ENCODE data around the gene OR2M3. TPM values are rescaled to one million over a fixed set of nuclear protein-coding genes. Genes with fewer than 3 reads are reported as not detected.
"Not testable (repeated sequence)": the region's sequence is repeated elsewhere in the genome, so short reads cannot be mapped to it uniquely, and the experiment has no call there.

OR2M3 gene, protein sequence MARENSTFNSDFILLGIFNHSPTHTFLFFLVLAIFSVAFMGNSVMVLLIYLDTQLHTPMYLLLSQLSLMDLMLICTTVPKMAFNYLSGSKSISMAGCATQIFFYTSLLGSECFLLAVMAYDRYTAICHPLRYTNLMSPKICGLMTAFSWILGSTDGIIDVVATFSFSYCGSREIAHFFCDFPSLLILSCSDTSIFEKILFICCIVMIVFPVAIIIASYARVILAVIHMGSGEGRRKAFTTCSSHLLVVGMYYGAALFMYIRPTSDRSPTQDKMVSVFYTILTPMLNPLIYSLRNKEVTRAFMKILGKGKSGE
- not detected in 2 replicates for total RNA-seq (2014; rRNA removed; shearing (Covaris generic))

GRCh38 chr1:248196965-248197364 is at the start of gene OR2M3:
Gene OR2M3 (plus strand): TSS chr1:248197265. CDS start chr1:248203068, 5,803 bp downstream.
- no peak for DNase-seq (ENCODE audit: low read depth)

GRCh38 chr1:248152056-248152827 is 44.8 kb upstream of the OR2M3 start:
- no peak for DNase-seq (ENCODE audit: low read depth)

GRCh38 chr1:248155927-248156326 is 41.1 kb upstream of the OR2M3 start:
- DNase-seq (ENCODE audit: low read depth), result no peak

- DNase-seq (ENCODE audit: low read depth), result no peak
These were observed 38.3 kb upstream of the OR2M3 start for GRCh38 chr1:248158758-248159157.

DNA sequence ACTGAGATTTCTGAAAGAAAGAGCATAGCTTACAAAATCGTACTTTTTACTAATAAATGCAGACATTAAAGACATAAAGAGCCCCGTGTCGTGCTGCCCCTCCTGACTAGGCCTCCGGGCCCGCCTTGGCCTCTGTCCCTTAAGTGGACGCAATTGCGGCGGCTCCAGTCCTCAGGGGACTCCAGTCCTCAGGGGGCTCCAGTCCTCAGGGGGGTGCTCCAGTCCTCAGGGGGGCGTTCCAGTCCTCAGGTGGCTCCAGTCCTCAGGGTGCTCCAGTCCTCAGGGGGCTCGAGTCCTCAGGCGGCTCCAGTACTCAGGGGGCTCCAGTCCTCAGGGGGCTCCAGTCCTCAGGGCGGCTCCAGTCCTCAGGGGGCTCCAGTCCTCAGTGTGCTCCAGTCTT is 33.0 kb upstream of the OR2M3 start:
- no peak for DNase-seq (ENCODE audit: low read depth)

DNA sequence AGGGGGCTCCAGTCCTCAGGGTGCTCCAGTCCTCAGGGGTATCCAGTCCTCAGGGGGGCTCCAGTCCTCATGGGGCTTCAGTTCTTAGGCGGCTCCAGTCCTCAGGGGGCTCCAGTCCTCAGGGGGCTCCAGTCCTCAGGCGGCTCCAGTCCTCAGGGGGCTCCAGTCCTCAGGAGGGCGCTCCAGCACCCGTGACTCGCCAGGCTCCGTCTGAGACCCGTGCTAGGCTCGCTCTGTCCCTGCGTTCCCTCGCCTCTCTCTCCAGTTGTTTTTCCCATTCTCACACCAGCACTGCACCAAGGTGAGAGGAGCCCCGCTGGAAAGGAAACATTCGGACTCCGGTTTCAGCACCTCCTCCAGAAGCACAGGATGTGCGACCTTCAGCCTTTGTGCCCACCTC is 31.9 kb upstream of the OR2M3 start:
- DNase-seq (ENCODE audit: low read depth), result peak; percentile 52

- DNase-seq (ENCODE audit: low read depth), result no peak
These were observed 22.5 kb upstream of the OR2M3 start, which contains the start of gene OR2M2 for GRCh38 chr1:248174521-248174920. Gene OR2M2 (plus strand): TSS chr1:248174821. CDS start chr1:248179986, 5,165 bp downstream.

GRCh38 chr1:248183996-248184395 is 13.1 kb upstream of the OR2M3 start:
- no peak for DNase-seq (ENCODE audit: low read depth)

DNA sequence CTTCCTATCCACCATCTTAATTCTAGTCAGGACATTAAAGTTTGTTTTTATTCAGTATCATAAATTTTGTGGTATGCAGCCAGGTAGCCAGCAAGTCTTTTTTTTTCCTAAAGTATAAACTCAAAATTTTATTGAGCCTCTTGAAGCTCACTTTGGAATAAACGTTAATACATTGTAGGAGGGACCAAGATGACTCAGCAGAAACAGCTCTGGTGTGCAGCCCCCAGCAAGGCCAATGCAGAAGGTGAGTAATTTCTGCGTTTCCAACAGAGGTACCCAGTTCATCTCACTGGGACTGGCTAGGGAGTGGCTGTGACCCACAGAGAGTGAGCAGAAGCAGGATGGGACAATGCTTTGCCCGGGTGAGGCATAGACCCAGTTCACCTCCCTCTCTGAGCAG is 9.7 kb upstream of the OR2M3 start:
- no peak for DNase-seq (ENCODE audit: low read depth)

DNA sequence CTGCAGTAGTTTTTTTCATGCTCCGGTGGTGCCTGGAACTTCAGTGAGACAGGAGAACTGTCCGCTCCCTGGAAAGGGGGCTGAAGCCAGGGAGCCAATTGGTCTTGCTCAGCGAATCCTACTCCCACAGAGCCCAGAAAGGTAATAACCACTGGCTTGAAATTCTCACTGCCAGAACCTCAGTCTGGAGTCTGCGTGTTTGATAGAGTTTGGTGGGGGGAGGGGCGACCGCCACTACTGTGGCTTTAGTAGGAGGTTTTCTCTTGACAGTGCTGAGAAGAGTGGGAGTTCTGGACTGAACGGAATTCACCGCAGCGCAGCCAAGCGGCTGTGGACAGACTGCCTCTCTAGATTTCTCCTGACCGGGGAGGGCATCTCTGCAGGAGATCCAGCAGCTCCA is 8.0 kb upstream of the OR2M3 start:
- DNase-seq (ENCODE audit: low read depth), result peak; percentile 35

GRCh38 chr1:248194117-248194516 is 2.9 kb upstream of the OR2M3 start:
- DNase-seq (ENCODE audit: low read depth), result no peak

DNA sequence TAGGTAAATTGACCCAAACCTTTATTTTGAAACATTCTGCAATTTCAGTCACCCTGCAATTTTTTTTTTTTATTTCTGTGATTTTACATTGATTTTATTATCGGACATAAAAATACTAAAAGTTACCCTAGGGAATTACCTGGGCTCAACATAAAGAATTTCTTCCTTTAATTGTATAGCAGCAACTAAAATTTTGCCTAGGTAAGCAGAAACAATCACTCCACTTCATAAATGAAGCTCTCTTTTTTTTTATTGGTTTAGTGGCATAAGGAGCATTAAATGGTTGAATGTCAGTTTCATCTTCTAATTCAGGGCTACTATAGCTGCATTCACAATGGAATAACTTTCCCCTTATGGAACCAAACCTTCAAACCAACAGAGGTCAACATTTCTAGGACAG is 18.8 kb downstream of the OR2M3 start:
- no peak for DNase-seq (ENCODE audit: low read depth)

DNA sequence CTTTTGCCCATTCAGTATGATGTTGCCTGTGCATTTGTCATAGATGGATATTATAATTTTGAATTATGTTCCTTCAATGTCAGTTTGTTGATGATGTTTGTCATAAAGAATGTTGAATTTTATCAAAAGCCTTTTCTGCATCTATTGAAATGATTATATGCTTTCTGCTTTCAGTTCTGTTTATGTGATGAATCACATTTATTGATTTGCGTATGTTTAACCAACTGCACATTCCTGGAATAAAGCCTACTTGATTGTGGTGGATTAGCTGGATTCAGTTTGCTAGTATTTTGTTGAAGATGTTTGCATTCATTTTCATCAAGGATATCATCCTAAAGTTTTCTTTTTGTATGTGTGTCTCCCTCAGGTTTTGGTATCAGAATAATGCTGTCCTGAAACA is 28.5 kb downstream of the OR2M3 start:
- DNase-seq (ENCODE audit: low read depth), result no peak

DNA sequence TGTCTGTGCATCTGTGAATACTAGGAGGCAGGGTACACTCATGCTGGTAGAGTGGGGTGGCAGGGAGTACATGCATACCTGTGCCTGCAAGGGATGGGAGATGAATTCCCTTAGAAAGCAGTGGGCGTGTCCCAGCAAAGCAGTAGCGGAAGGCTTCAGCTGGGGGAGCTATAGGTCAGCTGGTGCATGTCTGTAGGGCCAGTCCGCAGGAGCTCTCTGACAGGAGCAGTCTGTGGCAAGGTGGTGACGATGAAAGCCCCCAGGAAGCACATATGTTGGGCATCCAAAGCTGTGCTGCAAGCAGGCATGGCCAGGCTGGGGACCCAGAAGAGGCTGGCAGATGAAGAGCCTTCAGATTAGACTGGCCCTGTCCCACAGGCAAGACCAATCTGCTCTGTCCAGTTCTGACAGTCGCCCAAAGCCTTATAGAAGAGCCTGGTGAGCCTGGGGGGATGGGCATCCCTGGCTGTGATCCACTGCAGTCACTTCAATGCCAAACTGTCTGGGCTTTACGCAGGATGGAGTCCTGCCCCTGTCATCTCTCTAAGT is 32.4 kb downstream of the OR2M3 start:
- DNase-seq (ENCODE audit: low read depth), result no peak

DNA sequence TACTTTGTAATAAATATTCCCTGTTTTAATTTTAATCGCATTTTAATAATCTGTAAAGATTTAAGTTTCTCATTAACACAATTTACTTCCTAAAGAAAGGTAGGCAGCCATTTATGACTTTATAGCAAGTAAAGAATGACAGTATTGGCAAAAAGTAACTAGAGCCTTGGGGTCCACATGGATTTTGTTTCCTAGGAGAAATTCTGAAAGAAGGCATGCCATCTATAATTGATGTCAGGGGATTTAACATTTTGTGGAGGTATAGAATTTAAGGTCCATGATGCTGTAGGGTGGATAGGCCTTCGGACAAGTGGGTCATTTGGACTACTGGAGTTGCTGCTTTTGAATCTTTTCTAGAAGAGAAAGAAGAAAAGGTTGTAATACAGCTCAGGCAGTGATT is 34.1 kb downstream of the OR2M3 start, which contains the start of gene OR2M4:
Gene OR2M4, plus strand, starts transcription at position 301 of the 400 bp plus-strand sequence. CDS start 7,512 bp downstream, outside the sequence.
- no peak for DNase-seq (ENCODE audit: low read depth)

GRCh38 chr1:248239478-248239877 is 42.4 kb downstream of the OR2M3 start:
- no peak for DNase-seq (ENCODE audit: low read depth)

GRCh38 chr1:248243204-248243603 is 46.1 kb downstream of the OR2M3 start:
- peak; percentile 53 for DNase-seq (ENCODE audit: low read depth)

DNA sequence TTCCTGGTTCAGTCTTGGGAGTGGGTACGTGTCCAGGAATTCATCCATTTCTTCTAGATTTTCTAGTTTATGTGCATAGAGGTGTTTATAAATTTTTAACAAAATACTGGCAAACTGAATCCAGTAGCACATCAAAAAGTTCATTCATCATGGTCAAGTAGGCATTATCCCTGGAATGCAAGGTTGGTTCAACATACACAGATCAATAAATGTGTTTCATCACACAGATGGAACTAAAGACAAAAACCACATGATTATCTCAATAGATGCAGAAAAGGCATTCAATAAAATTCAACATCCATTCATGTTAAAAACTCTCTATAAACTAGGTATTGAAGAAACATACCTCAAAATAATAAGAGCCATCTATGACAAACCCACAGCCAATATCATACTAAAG is 62.2 kb downstream of the OR2M3 start:
- not testable (repeated sequence) for DNase-seq (ENCODE audit: low read depth)

Data from Daoy (cell line).